NT2/D1 (cell line): ENCODE measurements around the gene AIFM1.

ENCODE experiments used
- YY1 ChIP-seq: IDR thresholded peaks from 2 replicates; pipeline ENCODE4 v1.6.1; 2011; ENCODE audit not compliant: insufficient read length, insufficient read depth
- ZNF274 ChIP-seq: IDR thresholded peaks from 2 replicates; pipeline ENCODE4 v1.6.1; 2011; ENCODE audit warnings: mild to moderate bottlenecking, low read depth, low read length

GRCh38 chrX:130204647-130205046 is 39.0 kb upstream of the AIFM1 start:
- TF ChIP-seq ZNF274 (no peak), YY1 (no peak)
